ENCODE measurements around the gene TUSC2. TPM values are rescaled to one million over a fixed set of nuclear protein-coding genes. Genes with fewer than 3 reads are reported as not detected.

TUSC2 gene
- total RNA-seq, 1 donor from 2014 or later, result 32.9 TPM

GRCh38 chr3:50365080-50365841 lies 37.2 kb upstream of the TUSC2 start:
- Histone ChIP-seq H3K27ac (replicated peaks) (peak overlapping the region; percentile 38), H3K36me3 (no peaks in the 10 kb centered on the region), H3K4me3 (peak overlapping the region; percentile 68), H3K27me3 (ENCODE audit: low read depth) (no peaks in the 10 kb centered on the region), H3K4me1 (peaks cover 15% of the 10 kb centered on the region), H3K9me3 (replicated peaks) (no peaks in the 10 kb centered on the region)
- intact Hi-C loops (cut with micrococcal nuclease), result no loop called here
- DNase-seq, result peak; percentile 82
- no peak for TF ChIP-seq CTCF (IDR thresholded peaks at IDR 0.05; ENCODE audit: borderline replicate concordance)

- peak overlapping the region; percentile 68 for H3K4me3 ChIP-seq
- no peak for TF ChIP-seq CTCF (IDR thresholded peaks at IDR 0.05; ENCODE audit: borderline replicate concordance)
- no peaks in the 10 kb centered on the region for H3K9me3 ChIP-seq (replicated peaks)
- H3K27me3 ChIP-seq (ENCODE audit: low read depth), result no peaks in the 10 kb centered on the region
- H3K27ac ChIP-seq (replicated peaks), result peak overlapping the region; percentile 38
- H3K4me1 ChIP-seq, result peaks cover 20% of the 10 kb centered on the region
- intact Hi-C loops (cut with micrococcal nuclease), result no loop called here
- DNase-seq, result no peak
- H3K36me3 ChIP-seq, result no peaks in the 10 kb centered on the region
Observed at GRCh38 chr3:50364573-50365079, 36.6 kb upstream of the TUSC2 start.

GRCh38 chr3:50359760-50360110 lies 31.7 kb upstream of the TUSC2 start:
- Histone ChIP-seq H3K9me3 (replicated peaks) (no peaks in the 10 kb centered on the region), H3K4me3 (peak overlapping the region; percentile 88), H3K36me3 (peaks cover 31% of the 10 kb centered on the region), H3K27me3 (ENCODE audit: low read depth) (no peaks in the 10 kb centered on the region), H3K4me1 (peaks cover 57% of the 10 kb centered on the region), H3K27ac (replicated peaks) (peak overlapping the region; percentile 92)
- intact Hi-C loops (cut with micrococcal nuclease), result no loop called here
- TF ChIP-seq CTCF (IDR thresholded peaks at IDR 0.05; ENCODE audit: borderline replicate concordance), result no peak
- no peak for DNase-seq

GRCh38 chr3:50358911-50359759 lies 31.1 kb upstream of the TUSC2 start, which contains the start of gene TMEM115:
TMEM115 (minus strand) TSS chr3:50359521; CDS start chr3:50359063, 458 bp downstream.
- no peak for TF ChIP-seq CTCF (IDR thresholded peaks at IDR 0.05; ENCODE audit: borderline replicate concordance)
- Histone ChIP-seq H3K4me3 (peak within 1 kb of the TSS; percentile 88), H3K4me1 (peaks cover 57% of the 10 kb centered on the region), H3K27me3 (ENCODE audit: low read depth) (no peaks in the 10 kb centered on the region), H3K27ac (replicated peaks) (peak within 1 kb of the TSS; percentile 92), H3K36me3 (peaks cover 37% of the 10 kb centered on the region), H3K9me3 (replicated peaks) (no peaks in the 10 kb centered on the region)
- intact Hi-C loops (cut with micrococcal nuclease), result no loop called here
- DNase-seq, result peak; percentile 95

- no peaks in the 10 kb centered on the region for H3K9me3 ChIP-seq (replicated peaks)
- peaks cover 44% of the 10 kb centered on the region for H3K36me3 ChIP-seq
- H3K4me3 ChIP-seq, result peak overlapping the region; percentile 88
- H3K27ac ChIP-seq (replicated peaks), result peak overlapping the region; percentile 92
- H3K4me1 ChIP-seq, result peaks cover 62% of the 10 kb centered on the region
- intact Hi-C loops (cut with micrococcal nuclease), result no loop called here
- no peak for TF ChIP-seq CTCF (IDR thresholded peaks at IDR 0.05; ENCODE audit: borderline replicate concordance)
- no peak for DNase-seq
- H3K27me3 ChIP-seq (ENCODE audit: low read depth), result no peaks in the 10 kb centered on the region
Observed at GRCh38 chr3:50358355-50358910, 30.4 kb upstream of the TUSC2 start.
